Left renal cortex interstitium (tissue), 4 donors: ENCODE measurements around the gene ZDHHC14. TPM values are rescaled to one million over a fixed set of nuclear protein-coding genes. Genes with fewer than 3 reads are reported as not detected.

ENCODE experiments used
- DNase-seq, 4 donors: peaks; one replicate each; pipeline ENCODE4 v3.0.0-alpha.2; 2013; ENCODE audit warnings: low read depth in 4 of 4, low spot score in 2 of 4, missing footprints in 1 of 4
- polyA plus RNA-seq, 4 donors: library from polyadenylated mRNA; unstranded; fragments of 120-200 nt; gene quantifications; one replicate each; pipeline ENCODE4 v1.2.1, GENCODE V29; 2013; ENCODE audit not compliant: insufficient read length in 4 of 4

Gene ZDHHC14
- polyA plus RNA-seq, 4 donors, result 18.8 to 21.6 (median 19.9) TPM

DNA sequence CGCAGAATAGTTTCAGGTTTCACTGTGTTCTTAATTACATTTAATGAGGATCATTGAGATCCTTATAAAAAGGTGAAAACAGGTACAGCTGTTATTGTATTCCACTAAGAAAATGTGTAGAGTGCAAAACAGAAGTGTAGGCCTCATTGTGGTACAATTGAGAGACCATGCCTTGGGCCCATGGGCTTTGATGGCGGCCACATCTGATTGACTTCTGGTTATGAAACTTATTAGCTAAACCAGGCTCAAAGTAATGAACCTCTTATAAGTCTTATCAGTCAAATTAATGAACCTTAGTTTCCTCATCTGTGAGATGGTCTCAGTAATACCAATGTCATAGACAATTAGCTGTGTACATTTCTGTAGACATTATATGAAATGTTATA lies 148.7 kb downstream of the ZDHHC14 start:
- no peak for DNase-seq

GRCh38 chr6:157530126-157530525 lies 149.1 kb downstream of the ZDHHC14 start:
- DNase-seq, result no peak

- DNase-seq, result no peak
Measured at GRCh38 chr6:157530724-157531168, 149.8 kb downstream of the ZDHHC14 start.

GRCh38 chr6:157531169-157531985 lies 150.4 kb downstream of the ZDHHC14 start:
- DNase-seq, result no peak

- no peak for DNase-seq
Measured at GRCh38 chr6:157531986-157532365, 151.0 kb downstream of the ZDHHC14 start.

- DNase-seq, result no peak
Measured at GRCh38 chr6:157533048-157533871, 152.3 kb downstream of the ZDHHC14 start.

DNA sequence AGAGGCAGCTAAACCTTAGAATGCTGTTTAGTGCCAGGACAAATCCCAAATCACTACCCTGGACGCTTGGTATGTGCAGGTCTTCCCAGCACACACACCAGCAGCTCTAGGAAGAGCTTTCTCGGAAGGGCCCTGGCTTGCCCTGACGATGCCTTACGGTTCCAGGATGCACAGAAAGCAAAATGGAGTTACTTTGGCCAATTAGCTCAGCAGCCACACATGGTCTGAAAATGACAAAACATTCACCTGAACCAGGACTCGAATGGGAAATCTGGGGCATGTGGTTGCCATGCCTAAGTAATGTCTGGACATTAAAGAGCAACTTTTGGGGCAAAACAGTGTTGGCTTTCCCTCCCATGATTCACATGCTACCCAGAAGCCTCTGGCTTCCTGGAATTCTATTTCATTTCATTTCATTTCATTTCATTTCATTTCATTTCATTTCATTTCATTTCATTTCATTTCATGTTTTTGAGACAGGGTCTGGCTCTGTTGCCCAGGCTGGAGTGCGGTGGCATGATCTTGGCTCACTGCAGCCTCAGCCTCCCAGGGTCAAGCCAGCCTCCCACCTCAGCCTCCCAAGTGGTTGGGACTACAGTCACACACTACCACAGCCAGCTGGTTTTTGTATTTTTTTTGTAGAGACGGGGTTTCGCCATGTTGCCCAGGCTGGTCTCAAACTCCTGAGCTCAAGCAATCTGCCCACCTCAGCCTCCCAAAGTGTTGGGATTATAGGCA lies 153.3 kb downstream of the ZDHHC14 start:
- no peak for DNase-seq

- no peak for DNase-seq
Measured at GRCh38 chr6:157534977-157535339, 154.0 kb downstream of the ZDHHC14 start.

GRCh38 chr6:157535340-157536222 lies 154.6 kb downstream of the ZDHHC14 start:
- DNase-seq, result no peak

DNA sequence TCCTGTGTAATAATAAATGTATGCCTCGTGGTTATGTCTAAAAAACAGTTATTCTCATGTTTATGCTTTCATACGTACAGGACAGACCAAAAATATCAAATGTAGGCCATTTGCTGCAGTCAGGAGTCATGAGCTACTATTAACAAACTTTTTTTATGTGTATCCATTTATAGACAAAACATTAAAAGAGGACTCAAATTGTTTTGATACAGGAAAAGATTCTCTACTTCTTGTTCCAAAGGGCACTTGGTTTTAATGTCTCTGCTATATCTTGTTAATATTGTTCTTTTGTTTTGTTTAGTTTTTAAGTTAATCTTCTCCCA lies 155.2 kb downstream of the ZDHHC14 start:
- no peak for DNase-seq

GRCh38 chr6:157537556-157537955 lies 156.6 kb downstream of the ZDHHC14 start:
- no peak for DNase-seq

- DNase-seq, result no peak
Measured at GRCh38 chr6:157538168-157538567, 157.2 kb downstream of the ZDHHC14 start.

DNA sequence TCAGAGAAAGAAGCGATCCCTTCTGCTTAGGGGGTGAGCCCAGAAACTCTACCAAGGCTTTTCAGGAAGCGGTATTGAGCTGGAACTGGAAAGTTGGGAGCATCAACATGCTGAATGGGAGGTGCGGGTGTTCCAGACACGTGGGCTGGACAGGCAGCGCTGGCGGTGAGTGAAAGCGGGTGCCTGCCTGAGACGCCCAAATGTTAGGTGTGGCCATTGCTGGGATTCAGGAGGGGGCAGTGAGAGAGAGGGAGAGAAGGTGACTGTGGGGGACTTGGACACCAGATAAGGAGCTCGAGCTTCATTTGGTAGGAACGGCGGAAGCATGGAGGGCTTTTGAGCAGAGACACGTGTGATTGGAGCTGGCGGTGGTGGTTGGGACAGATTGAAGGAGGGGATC lies 157.7 kb downstream of the ZDHHC14 start:
- DNase-seq, result no peak

GRCh38 chr6:157539421-157539822 lies 158.4 kb downstream of the ZDHHC14 start:
- DNase-seq, result no peak

DNA sequence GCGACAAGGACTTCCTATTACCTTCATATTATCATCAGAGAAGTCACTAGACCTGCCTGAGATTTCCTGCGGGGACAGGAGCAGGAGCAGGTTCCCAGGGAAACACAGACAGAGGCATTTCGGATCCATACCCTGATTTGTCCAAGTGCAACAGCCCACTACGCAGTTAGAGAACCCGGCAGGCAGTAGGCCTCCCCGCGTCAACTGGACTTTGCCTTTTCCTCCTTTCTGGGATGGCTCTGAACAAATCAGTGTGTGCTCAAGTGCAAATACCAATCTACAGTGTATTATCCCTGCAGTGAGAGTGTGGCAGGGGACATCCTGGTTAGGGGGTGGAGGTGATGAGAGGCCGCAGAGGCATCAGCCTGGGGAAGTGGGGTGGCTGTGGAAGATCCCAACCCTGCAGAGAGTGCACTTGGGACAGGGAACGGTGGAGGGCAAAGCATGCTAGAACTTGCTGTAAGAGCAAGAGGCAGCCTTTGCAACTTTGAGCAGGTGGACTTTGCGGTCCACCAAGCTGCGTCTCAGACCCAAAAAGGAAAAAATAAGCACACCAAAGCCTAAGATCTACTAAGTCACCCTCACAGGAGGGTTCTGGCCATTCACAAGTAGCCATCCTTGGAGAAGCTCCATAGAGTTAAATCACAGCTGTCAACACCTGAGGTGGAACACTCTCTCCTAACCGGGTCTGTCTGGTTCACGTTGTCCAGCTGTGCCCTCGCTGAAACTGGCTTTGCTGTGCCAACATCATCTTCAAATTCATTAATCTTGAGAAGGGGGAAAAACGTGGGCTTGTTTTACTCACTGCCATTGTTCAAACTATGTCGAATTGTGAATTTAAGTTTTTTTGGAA lies 159.1 kb downstream of the ZDHHC14 start:
- no peak for DNase-seq

- DNase-seq, result no peak
Measured at GRCh38 chr6:157541618-157542413, 160.8 kb downstream of the ZDHHC14 start.

- no peak for DNase-seq
Measured at GRCh38 chr6:157542414-157543160, 161.6 kb downstream of the ZDHHC14 start.

GRCh38 chr6:157546321-157546720 lies 165.3 kb downstream of the ZDHHC14 start:
- no peak for DNase-seq
